Neural progenitor cell (in vitro differentiated cells): ENCODE data around the gene ENPP4.

Experiments used
- CTCF ChIP-seq: fragments of 200-600 bp; sonication (generic); IDR thresholded peaks from 2 replicates; pipeline ENCODE4 v1.5.1; 2017; ENCODE audit warnings: antibody characterized with exemption, mild to moderate bottlenecking
- EZH2 ChIP-seq: fragments of 200-600 bp; sonication (generic); IDR thresholded peaks from 2 replicates; pipeline ENCODE4 v1.6.1; 2017; ENCODE audit warnings: antibody characterized with exemption, mild to moderate bottlenecking, moderate library complexity
- EZH2phosphoT487 ChIP-seq: fragments of 200-600 bp; sonication (generic); IDR thresholded peaks from 2 replicates; pipeline ENCODE4 v1.6.1; 2017; ENCODE audit warnings: antibody characterized with exemption

DNA sequence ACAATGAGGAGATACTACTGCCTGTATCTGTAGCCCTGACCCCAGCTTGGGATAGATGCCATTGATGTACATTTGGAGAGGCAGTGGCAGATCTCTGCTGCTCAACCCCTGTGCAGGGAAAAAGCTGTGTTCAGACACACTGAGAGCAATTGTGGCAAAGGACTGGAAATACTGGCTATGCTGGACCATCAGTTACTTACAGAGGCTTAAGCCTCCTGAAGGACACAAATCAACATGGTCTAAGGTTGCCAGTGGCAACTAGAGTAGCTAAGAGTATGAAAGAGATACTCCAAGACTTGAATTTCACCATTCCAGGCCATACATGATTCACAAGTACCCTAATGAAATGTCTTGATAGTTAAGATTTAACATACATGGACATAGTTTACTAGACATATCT lies 32.4 kb upstream of the ENPP4 start:
- TF ChIP-seq CTCF (no peak), EZH2 (no peak), EZH2phosphoT487 (no peak)
